Body of pancreas (tissue), 4 donors: ENCODE measurements around the gene APLP1. TPM values are rescaled to one million over a fixed set of nuclear protein-coding genes. Genes with fewer than 3 reads are reported as not detected.
"Not testable (repeated sequence)": the region's sequence is repeated elsewhere in the genome, so short reads cannot be mapped to it uniquely, and the experiment has no call there.

Experiments
- ATAC-seq: fragments of 150-250 bp; one replicate; pipeline ENCODE4 v1.9.1; 2016
- DNase-seq, 4 donors: peaks; one replicate each; pipeline ENCODE4 v3.0.0-alpha.2; 2019
- H3K27ac ChIP-seq, 4 donors: fragments of 200-600 bp; sonication (generic); 1 replicate in 3 of 4; 2 replicates in 1 of 4; pipeline versions ENCODE4 v1.5.1 to v1.6.1; 2016 to 2019; ENCODE audit warnings: mild to moderate bottlenecking in 1 of 4, mixed read lengths in 1 of 4, moderate library complexity in 1 of 4
- H3K27me3 ChIP-seq, 2 donors: fragments of 200-600 bp; sonication (generic); one replicate each; pipeline ENCODE4 v1.6.0; 2016; ENCODE audit warnings: mild to moderate bottlenecking in 1 of 2
- H3K36me3 ChIP-seq, 2 donors: fragments of 200-600 bp; sonication (generic); replicated peaks in 1 of 2; 2 replicates each; pipeline ENCODE4 v1.5.1; 2016; ENCODE audit warnings: low read depth in 2 of 2; ENCODE audit not compliant: insufficient read depth in 1 of 2
- H3K4me1 ChIP-seq: fragments of 200-600 bp; sonication (generic); one replicate; pipeline ENCODE4 v1.6.0; 2016
- H3K4me3 ChIP-seq, 2 donors: fragments of 200-600 bp; sonication (generic); 1 replicate in 1 of 2; 2 replicates in 1 of 2; pipeline ENCODE4 v1.5.1; 2016 to 2019
- H3K9me3 ChIP-seq, 3 donors: fragments of 200-600 bp; sonication (generic); 1 replicate in 2 of 3; 2 replicates in 1 of 3; pipeline ENCODE4 v1.5.1; 2016
- POLR2A ChIP-seq, 3 donors: fragments of 450-650 bp; IDR thresholded peaks; one replicate each; pipeline ENCODE4 v1.6.1; 2016; ENCODE audit warnings: antibody characterized with exemption in 3 of 3, mild to moderate bottlenecking in 2 of 3
- WGBS, 2 donors: methylation state at CpG; one replicate each; pipeline ENCODE4 v1.1.5; 2017; 5-methylcytosine and 5-hydroxymethylcytosine counted together
- intact Hi-C: fragments of 100-400 bp; cut with DNase I; formaldehyde crosslinking; loops from one replicate; pipeline ENCODE4 v1.15.1; 2023
- total RNA-seq, 2 donors: library from RNA; depleted of rRNA; stranded (reverse); fragments of >200 nt; gene quantifications; one replicate each; pipeline ENCODE4 v1.1.0, GENCODE V29; 2016
- TF ChIP-seq, protein P1 (sequence below), 7 experiments: fragments of 450-650 bp in 4 of 7; fragments of 200-600 bp in 3 of 7; sonication (generic) in 3 of 7; IDR thresholded peaks; one replicate each; pipeline ENCODE4 v1.5.1; 2016 to 2019; ENCODE audit warnings: antibody characterized with exemption in 7 of 7

APLP1 gene
- total RNA-seq, 2 donors from 2014 or later: 40.9 to 47.0 TPM

DNA sequence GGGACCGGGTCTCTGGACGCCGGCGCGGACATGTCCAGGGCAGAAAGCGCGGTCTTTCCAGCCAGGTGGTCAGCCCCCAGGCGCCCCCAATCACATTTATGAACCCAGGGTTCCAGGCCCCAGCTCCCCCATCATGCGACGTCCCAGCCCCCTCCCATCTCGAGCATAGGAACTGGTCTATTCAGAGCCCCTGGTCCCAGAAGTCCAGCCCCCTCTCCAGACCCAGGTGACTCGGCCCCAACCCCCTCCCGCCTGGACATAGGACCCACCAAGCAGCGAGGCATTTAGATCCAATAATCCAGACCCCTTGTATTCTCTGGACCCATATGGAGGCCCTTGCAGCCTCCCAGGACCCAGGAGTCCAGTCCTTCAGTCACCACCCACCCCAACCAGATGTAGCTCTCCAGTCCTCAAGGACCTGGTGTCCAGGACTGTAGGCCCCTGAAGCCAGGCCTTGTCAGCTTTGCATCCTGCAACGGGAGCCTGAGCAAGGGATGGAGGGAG is 501 bp downstream of the APLP1 start:
- Histone ChIP-seq H3K9me3 (no peaks in the 10 kb centered on the region), H3K4me3 (peak overlapping the region; percentile 56 to 74), H3K4me1 (peaks cover 26% of the 10 kb centered on the region), H3K36me3 (peaks cover 0 to 5% of the 10 kb centered on the region in 2 donors), H3K27me3 (no peaks in the 10 kb centered on the region), H3K27ac (peak overlapping the region in 3 of 4 donors; percentile 67 to 80 (median 69))
- DNase-seq: no peak
- intact Hi-C loops: no loop called here
- TF ChIP-seq POLR2A (IDR thresholded peaks at IDR 0.05): no peak
- TF ChIP-seq, protein P1, sequence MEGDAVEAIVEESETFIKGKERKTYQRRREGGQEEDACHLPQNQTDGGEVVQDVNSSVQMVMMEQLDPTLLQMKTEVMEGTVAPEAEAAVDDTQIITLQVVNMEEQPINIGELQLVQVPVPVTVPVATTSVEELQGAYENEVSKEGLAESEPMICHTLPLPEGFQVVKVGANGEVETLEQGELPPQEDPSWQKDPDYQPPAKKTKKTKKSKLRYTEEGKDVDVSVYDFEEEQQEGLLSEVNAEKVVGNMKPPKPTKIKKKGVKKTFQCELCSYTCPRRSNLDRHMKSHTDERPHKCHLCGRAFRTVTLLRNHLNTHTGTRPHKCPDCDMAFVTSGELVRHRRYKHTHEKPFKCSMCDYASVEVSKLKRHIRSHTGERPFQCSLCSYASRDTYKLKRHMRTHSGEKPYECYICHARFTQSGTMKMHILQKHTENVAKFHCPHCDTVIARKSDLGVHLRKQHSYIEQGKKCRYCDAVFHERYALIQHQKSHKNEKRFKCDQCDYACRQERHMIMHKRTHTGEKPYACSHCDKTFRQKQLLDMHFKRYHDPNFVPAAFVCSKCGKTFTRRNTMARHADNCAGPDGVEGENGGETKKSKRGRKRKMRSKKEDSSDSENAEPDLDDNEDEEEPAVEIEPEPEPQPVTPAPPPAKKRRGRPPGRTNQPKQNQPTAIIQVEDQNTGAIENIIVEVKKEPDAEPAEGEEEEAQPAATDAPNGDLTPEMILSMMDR (IDR thresholded peaks at IDR 0.05): no peak
- WGBS, 2 donors: 0% methylated on average over 15 of the region's 15 CpGs; no CpG with 5 or more reads in 1 of the 2 donors
- peak; percentile 23 for ATAC-seq

DNA sequence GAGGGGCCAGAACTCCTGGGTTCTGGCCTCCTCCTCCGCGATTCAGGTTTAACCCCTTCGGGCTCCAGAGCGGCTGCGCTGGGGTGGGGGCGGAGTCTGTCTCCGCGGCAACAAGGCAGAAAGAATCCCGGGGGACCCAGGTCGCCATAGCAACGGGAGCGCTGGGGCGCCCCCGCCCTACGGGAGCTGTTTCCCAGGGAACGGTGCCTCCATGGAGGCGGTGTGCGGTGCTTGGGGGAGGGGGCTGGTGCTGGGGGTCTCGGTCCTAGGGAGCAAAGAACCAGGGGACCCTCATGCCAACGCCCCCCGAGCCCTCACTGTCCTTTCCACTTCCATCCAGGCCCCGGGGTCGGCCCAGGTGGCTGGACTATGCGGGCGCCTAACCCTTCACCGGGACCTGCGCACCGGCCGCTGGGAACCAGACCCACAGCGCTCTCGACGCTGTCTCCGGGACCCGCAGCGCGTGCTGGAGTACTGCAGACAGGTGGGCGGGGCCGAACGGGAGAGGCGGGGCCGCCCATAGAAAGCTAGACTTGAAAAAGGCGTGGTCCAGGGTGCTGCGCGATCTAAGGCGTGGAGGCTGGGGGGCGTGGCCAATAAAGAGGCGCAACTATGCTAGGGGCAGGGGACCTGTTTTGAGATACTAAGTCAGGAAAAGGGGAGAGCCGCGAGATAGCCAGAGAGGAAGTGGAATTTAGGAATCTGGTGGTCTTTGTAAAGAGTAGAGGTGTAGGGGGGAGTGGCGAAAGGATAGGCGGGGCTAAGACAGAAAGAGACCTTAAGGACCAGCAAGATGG is 1.2 kb downstream of the APLP1 start:
- no peak overlapping the region for H3K4me3 ChIP-seq

GRCh38 chr19:35870124-35870736 is 1.9 kb downstream of the APLP1 start:
- ATAC-seq, intact Hi-C loops, DNase-seq, H3K27ac ChIP-seq, H3K9me3 ChIP-seq, H3K4me3 ChIP-seq, H3K27me3 ChIP-seq, H3K36me3 ChIP-seq: not testable (repeated sequence)
- WGBS, 2 donors: 51 to 61% methylated on average over 24 to 26 of the region's 26 CpGs
- peaks cover 26% of the 10 kb centered on the region for H3K4me1 ChIP-seq

More for the DNA sequence above, 1.2 kb downstream of the APLP1 start:
- Histone ChIP-seq H3K9me3 (no peaks in the 10 kb centered on the region), H3K36me3 (peaks cover 0 to 3% of the 10 kb centered on the region in 2 donors), H3K27me3 (no peaks in the 10 kb centered on the region), H3K4me1 (peaks cover 26% of the 10 kb centered on the region), H3K27ac (peak overlapping the region in 2 of 4 donors; percentile 67 to 80)
- 1 to 7% methylated on average over 14 to 50 of the region's 51 CpGs for WGBS, 2 donors
- ATAC-seq: peak; percentile 65
- intact Hi-C loops: no loop called here
- peak; percentile 85 to 94 (median 90) for DNase-seq
- peak in 2 of 3 donors; percentile 35 to 43 for TF ChIP-seq POLR2A (IDR thresholded peaks at IDR 0.05)
- TF ChIP-seq, protein P1 (IDR thresholded peaks at IDR 0.05): no peak

DNA sequence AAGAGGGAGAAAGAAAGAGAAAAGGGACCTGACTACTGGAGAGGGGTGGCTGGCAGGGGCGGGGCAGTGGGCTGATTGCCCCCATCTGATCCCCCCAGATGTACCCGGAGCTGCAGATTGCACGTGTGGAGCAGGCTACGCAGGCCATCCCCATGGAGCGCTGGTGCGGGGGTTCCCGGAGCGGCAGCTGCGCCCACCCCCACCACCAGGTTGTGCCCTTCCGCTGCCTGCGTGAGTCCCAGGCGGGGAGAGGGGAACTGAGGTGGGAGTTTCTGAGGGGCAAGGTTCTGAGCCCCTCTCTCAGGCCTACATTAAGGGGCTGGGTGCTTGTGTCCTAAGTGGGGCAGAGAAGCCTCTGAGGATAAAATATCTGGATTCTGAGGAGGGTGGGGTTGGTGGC is 2.4 kb downstream of the APLP1 start:
- H3K9me3 ChIP-seq: no peaks in the 10 kb centered on the region
- no peaks in the 10 kb centered on the region for H3K36me3 ChIP-seq
- intact Hi-C loops: no loop called here
- WGBS, 2 donors: 81 to 86% methylated on average over 5 to 12 of the region's 12 CpGs
- H3K4me3 ChIP-seq: no peak overlapping the region
- no peak overlapping the region for H3K27ac ChIP-seq
- ATAC-seq: no peak
- DNase-seq: no peak
- H3K27me3 ChIP-seq: no peaks in the 10 kb centered on the region
- peaks cover 26% of the 10 kb centered on the region for H3K4me1 ChIP-seq
- no peak for TF ChIP-seq POLR2A (IDR thresholded peaks at IDR 0.05)
- TF ChIP-seq, protein P1 (IDR thresholded peaks at IDR 0.05): no peak

DNA sequence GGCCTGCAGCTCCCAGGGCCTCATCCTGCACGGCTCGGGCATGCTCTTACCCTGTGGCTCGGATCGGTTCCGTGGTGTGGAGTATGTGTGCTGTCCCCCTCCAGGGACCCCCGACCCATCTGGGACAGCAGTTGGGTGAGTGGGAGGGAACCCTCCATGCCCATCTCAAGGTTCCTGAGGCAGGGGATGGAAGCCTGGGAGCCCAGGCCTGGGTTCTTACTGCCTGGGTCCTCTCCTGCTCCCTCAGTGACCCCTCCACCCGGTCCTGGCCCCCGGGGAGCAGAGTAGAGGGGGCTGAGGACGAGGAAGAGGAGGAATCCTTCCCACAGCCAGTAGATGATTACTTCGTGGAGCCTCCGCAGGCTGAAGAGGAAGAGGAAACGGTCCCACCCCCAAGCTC is 3.2 kb downstream of the APLP1 start:
- H3K4me3 ChIP-seq: no peak overlapping the region
- no peaks in the 10 kb centered on the region for H3K36me3 ChIP-seq
- no peak for TF ChIP-seq POLR2A (IDR thresholded peaks at IDR 0.05)
- TF ChIP-seq, protein P1 (IDR thresholded peaks at IDR 0.05): no peak
- intact Hi-C loops: no loop called here
- H3K9me3 ChIP-seq: no peaks in the 10 kb centered on the region
- DNase-seq (no peak), ATAC-seq (no peak)
- H3K4me1 ChIP-seq: peaks cover 26% of the 10 kb centered on the region
- no peaks in the 10 kb centered on the region for H3K27me3 ChIP-seq
- 84 to 95% methylated on average over 6 to 12 of the region's 12 CpGs for WGBS, 2 donors
- no peak overlapping the region for H3K27ac ChIP-seq
